ENCODE data around the gene TTYH1.

DNA sequence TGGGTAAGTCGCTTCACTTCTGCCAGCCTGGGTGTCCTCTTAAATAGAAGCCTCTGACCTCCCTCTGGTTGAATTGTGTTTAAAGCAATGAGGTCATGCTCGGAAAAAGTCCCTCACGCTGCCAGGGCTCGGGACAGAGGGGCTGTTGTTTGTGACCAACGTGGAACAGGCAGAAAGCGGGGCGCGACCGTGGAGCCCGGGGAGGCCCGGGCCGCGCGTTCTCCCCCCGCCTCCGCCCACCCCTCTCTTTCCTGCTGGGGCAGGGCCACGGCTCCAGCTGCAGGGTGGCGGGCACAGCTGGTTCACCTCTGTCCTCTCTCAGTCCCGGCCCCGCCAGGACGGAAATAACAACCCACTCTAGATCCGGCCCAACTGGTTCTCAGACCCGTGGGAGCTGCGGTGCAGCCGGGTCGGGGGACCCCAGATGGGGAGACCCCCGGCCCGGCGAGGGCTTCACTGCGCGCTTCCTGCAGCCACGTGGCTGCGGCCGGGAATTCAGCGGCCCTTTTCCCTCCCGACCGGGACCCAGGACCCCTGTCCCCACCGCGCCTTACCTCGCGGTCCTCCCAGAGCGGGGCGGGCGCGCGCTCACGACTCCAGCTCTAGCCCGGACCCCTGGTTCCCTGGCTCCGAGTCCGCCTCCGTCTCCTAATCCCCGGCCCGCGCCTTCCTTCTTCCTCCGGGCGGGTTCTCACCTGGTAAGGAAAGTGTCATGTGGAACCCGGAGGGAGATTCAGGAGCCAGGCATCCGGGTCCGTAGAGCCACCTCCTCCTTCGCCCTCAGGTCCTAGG lies 55.9 kb downstream of the TTYH1 start:
- TF ChIP-seq POLR2AphosphoS5 (IDR thresholded peaks at IDR 0.05) (peak in 1 of 2 donors; percentile 72), POLR2A (IDR thresholded peaks at IDR 0.05) (peak in 1 of 4 donors; percentile 21), EP300 (IDR thresholded peaks at IDR 0.05) (no peak)
- TF ChIP-seq, protein P1, sequence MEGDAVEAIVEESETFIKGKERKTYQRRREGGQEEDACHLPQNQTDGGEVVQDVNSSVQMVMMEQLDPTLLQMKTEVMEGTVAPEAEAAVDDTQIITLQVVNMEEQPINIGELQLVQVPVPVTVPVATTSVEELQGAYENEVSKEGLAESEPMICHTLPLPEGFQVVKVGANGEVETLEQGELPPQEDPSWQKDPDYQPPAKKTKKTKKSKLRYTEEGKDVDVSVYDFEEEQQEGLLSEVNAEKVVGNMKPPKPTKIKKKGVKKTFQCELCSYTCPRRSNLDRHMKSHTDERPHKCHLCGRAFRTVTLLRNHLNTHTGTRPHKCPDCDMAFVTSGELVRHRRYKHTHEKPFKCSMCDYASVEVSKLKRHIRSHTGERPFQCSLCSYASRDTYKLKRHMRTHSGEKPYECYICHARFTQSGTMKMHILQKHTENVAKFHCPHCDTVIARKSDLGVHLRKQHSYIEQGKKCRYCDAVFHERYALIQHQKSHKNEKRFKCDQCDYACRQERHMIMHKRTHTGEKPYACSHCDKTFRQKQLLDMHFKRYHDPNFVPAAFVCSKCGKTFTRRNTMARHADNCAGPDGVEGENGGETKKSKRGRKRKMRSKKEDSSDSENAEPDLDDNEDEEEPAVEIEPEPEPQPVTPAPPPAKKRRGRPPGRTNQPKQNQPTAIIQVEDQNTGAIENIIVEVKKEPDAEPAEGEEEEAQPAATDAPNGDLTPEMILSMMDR (IDR thresholded peaks at IDR 0.05) = no peak

Measured in upper lobe of left lung (tissue), 4 donors.